ENCODE results near the gene PPP2R3A.
"Not testable (repeated sequence)": the region's sequence is repeated elsewhere in the genome, so short reads cannot be mapped to it uniquely, and the experiment has no call there.

Gene PPP2R3A

DNA sequence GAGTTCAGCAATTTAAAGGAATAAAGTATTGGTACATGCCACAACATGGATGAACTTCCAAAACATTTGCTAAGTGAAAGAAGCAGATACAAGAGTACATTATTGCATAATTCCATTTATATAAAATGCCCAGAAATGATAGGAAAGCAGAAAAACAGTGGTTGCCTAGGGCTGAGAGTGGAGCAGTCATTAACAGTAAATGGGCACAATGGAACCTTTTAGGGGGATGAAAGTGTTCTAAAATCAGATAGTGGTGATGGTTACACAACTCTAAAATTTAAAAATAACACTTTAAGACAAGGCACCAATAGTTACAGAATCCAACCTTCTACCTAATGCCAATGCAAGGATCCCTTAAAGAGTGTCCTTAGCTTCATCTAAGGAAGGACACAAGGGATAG, 196.0 kb downstream of the PPP2R3A start:
- TF ChIP-seq, protein P1, sequence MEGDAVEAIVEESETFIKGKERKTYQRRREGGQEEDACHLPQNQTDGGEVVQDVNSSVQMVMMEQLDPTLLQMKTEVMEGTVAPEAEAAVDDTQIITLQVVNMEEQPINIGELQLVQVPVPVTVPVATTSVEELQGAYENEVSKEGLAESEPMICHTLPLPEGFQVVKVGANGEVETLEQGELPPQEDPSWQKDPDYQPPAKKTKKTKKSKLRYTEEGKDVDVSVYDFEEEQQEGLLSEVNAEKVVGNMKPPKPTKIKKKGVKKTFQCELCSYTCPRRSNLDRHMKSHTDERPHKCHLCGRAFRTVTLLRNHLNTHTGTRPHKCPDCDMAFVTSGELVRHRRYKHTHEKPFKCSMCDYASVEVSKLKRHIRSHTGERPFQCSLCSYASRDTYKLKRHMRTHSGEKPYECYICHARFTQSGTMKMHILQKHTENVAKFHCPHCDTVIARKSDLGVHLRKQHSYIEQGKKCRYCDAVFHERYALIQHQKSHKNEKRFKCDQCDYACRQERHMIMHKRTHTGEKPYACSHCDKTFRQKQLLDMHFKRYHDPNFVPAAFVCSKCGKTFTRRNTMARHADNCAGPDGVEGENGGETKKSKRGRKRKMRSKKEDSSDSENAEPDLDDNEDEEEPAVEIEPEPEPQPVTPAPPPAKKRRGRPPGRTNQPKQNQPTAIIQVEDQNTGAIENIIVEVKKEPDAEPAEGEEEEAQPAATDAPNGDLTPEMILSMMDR (IDR thresholded peaks at IDR 0.05; ENCODE audit: control insufficient read depth, insufficient read depth, low read depth, low read length, missing control alignments): no peak
- no peak overlapping the region for H3K4me3 ChIP-seq (ENCODE audit: control insufficient read depth, low read depth, low read length)
- DNase-seq (ENCODE audit: low read depth): no peak

DNA sequence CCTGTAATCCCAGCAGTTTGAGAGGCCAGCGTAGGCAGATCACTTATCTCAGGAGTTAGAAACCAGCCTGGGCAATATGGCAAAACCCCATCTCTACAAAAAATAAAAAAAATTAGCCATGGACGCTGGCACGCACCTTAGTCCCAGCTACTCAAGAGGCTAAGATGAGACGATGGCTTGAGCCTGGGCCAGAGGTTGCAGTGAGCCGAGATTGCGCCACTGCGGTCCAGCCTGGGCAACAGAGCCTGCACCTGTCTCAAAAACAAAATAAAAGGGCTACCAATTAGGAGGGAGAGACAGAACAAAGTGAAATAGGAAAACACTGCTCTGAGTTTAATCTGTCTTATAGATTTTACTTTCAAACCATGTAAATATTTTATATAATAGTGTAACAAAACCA, 196.8 kb downstream of the PPP2R3A start:
- TF ChIP-seq, protein P1 (IDR thresholded peaks at IDR 0.05; ENCODE audit: control insufficient read depth, insufficient read depth, low read depth, low read length, missing control alignments): no peak
- H3K4me3 ChIP-seq (ENCODE audit: control insufficient read depth, low read depth, low read length): no peak overlapping the region
- no peak for DNase-seq (ENCODE audit: low read depth)

DNA sequence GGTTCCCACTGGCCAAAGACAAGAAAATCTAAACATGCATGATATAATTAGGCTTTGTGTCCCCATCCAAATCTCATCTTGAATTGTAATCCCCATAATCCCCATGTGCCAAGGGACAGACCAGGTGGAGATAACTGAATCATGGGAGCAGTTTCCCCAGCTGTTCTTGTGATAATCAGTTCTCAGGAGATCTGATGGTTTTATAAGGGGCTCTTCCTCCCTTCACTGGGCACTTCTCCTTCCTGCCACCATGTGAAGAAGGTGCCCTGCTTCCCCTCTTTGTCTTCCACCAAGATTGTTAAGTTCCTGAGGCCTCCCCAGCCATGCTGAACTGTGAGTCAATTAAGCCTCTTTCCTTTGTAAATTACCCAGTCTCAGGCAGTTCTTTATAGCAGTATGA, 198.1 kb downstream of the PPP2R3A start:
- H3K4me3 ChIP-seq (ENCODE audit: control insufficient read depth, low read depth, low read length); DNase-seq (ENCODE audit: low read depth): not testable (repeated sequence)

DNA sequence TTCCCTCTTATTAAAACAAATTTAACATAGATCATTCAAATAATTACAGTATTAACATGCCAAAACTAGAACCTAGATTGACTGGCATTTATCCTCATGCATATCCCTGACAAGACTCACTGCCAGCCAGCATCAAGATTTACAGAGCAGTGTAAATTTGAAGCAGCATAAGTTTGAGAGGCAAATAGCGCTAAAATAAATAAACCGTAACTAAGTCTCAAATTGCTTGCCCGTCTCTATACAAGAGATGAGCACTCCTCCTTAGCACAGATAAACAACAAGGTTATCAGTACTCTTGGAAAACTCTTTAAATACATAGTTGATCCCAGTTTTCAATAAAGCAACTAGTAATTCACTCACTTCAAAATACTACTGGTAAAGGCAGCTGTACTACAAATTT, 201.0 kb downstream of the PPP2R3A start:
- TF ChIP-seq, protein P1 (IDR thresholded peaks at IDR 0.05; ENCODE audit: control insufficient read depth, insufficient read depth, low read depth, low read length, missing control alignments): no peak
- H3K4me3 ChIP-seq (ENCODE audit: control insufficient read depth, low read depth, low read length): no peak overlapping the region
- DNase-seq (ENCODE audit: low read depth): no peak

DNA sequence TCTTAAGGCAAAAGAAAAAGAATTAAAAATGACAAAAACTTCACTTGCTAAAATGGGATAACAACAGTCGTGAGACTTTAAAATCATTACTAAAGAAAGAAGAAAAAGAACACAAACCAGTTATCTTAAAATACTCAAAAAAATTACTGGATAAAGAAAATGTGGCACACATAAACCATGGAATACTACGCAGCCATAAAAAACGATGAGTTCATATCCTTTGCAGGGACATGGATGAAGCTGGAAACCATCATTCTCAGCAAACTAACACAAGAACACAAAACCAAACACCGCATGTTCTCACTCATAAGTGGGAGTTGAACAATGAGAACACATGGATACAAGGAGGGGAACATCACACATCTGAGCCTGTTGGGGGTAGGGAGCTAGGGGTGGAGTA, 202.7 kb downstream of the PPP2R3A start:
- not testable (repeated sequence) for DNase-seq (ENCODE audit: low read depth); H3K4me3 ChIP-seq (ENCODE audit: control insufficient read depth, low read depth, low read length)

DNA sequence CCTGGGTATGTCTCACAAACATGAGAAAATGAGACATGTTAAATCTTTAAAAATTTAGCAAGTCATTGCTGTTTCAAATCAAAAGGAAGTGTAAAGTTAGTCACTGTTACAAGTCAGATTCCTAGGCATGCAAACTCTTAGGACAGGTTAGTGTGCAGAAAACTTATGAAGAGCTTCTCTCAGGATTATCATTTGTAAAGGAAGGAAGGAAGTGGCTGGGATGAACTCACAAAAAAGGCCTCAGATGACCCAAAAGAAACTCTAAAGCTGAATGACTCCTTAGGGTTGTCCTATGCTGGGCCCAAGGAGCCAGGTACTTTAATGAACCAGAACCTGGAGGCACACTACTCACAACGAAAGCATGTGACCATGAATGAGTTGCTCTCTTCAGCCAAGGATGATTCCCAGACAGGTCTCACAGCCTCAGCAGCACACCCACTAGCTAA, 205.6 kb downstream of the PPP2R3A start:
- H3K4me3 ChIP-seq (ENCODE audit: control insufficient read depth, low read depth, low read length): no peak overlapping the region
- TF ChIP-seq, protein P1 (IDR thresholded peaks at IDR 0.05; ENCODE audit: control insufficient read depth, insufficient read depth, low read depth, low read length, missing control alignments): no peak

DNA sequence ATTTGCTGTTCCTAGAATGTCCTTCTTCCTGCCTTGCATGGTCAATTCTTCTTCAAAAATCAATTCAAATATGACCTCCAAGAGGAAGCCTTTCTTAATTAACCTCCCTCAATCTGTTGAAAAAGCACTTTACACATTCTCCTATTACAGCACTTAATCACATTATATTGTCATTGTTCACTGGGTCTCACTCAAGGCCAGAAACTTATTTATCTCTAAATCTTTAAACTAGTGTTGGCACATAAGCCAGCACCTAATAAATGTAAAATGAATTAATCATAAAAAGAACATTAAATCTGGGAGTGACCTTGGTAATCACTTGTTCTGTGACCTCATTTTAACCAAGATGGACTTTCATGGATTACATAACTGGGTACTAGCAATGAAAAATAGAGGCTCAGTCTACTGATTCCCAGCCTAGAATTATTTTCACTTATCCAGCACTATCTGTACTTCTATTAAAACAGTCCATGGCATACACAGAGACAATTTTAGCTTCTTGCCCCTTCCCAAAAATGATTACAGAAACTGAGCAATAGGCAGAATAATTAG, 208.5 kb downstream of the PPP2R3A start:
- DNase-seq (ENCODE audit: low read depth): no peak
- H3K4me3 ChIP-seq (ENCODE audit: control insufficient read depth, low read depth, low read length): no peak overlapping the region
- TF ChIP-seq, protein P1 (IDR thresholded peaks at IDR 0.05; ENCODE audit: control insufficient read depth, insufficient read depth, low read depth, low read length, missing control alignments): no peak

More for the DNA sequence above, 205.6 kb downstream of the PPP2R3A start:
- DNase-seq (ENCODE audit: low read depth): no peak

DNA sequence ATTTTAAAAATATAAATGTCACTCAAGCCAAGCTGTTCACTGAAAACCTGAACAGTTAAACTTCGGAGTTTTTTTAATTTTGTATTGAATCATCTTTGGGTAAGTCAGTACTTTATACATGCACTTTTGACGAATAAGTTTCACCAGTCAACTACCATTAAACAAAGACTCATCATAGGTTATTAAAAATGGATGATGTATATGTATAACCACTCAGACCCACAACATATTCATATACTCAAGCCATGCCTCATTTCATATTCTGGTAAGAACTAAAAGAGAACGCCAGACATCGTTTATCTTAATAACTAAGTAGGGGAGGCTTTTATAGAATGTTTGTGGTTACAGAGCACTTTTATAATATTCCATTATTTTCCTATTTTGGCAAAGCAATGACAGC, 212.3 kb downstream of the PPP2R3A start:
- TF ChIP-seq, protein P1 (IDR thresholded peaks at IDR 0.05; ENCODE audit: control insufficient read depth, insufficient read depth, low read depth, low read length, missing control alignments): no peak
- H3K4me3 ChIP-seq (ENCODE audit: control insufficient read depth, low read depth, low read length): no peak overlapping the region
- DNase-seq (ENCODE audit: low read depth): no peak

All from AG09309 (cell line).